WTC11 (cell line): Measurements from ENCODE around the gene PAK5.

Experiments
- CREB1 ChIP-seq: sonication (generic); formaldehyde crosslinking; IDR thresholded peaks from 2 replicates; pipeline ENCODE4 v1.8.0; 2023; ENCODE audit warnings: mild to moderate bottlenecking, missing genetic modification reagents
- ESRRA ChIP-seq: sonication (generic); formaldehyde crosslinking; IDR thresholded peaks from 2 replicates; pipeline ENCODE4 v1.8.1; 2022; ENCODE audit warnings: mild to moderate bottlenecking, missing genetic modification reagents, borderline replicate concordance
- JUN ChIP-seq: sonication (generic); formaldehyde crosslinking; IDR thresholded peaks from 2 replicates; pipeline ENCODE4 v1.8.0; 2023; ENCODE audit warnings: mild to moderate bottlenecking, missing genetic modification reagents
- KAT7 ChIP-seq: sonication (generic); formaldehyde crosslinking; IDR thresholded peaks from 2 replicates; pipeline ENCODE4 v1.8.1; 2023; ENCODE audit warnings: missing genetic modification reagents, mild to moderate bottlenecking, borderline replicate concordance
- SOX15 ChIP-seq: fragments of 250-450 bp; sonication (Bioruptor Pico); IDR thresholded peaks from 2 replicates; pipeline ENCODE4 v1.9.0; 2021; ENCODE audit warnings: mild to moderate bottlenecking
- TF ChIP-seq, protein P1 (sequence below): fragments of 200-600 bp; IDR thresholded peaks from 2 replicates; pipeline ENCODE4 v1.8.0; 2022; ENCODE audit warnings: antibody characterized with exemption

DNA sequence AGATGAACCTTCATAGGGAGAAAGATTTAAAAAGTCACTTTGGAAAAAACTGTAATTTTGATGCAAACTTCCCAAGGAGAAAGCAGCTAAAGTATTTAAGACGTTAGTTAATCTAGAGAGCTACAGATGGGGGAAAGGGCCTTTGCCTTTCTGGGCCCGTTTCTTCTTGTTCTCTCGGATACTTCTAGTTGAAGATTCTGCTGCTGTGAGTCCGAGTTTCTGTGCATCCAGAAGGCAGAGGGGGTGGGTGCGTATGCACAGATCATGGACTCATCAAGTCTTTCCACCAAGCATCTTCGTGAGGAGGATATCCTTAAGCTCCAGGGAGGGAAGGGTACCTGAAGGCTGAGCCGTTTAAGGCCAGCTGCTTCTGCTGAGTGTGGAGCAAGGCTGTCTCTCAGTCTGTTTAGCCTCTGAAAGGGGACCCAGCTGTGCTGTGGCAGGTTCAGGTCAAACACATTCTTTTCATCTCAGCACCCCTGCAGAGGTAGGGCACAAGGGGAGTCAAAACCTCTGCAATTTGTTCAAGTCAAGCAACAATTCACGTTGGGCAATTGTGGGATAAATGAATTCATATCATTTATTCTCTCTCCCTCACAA, 320.2 kb downstream of the PAK5 start:
- TF ChIP-seq, protein P1, sequence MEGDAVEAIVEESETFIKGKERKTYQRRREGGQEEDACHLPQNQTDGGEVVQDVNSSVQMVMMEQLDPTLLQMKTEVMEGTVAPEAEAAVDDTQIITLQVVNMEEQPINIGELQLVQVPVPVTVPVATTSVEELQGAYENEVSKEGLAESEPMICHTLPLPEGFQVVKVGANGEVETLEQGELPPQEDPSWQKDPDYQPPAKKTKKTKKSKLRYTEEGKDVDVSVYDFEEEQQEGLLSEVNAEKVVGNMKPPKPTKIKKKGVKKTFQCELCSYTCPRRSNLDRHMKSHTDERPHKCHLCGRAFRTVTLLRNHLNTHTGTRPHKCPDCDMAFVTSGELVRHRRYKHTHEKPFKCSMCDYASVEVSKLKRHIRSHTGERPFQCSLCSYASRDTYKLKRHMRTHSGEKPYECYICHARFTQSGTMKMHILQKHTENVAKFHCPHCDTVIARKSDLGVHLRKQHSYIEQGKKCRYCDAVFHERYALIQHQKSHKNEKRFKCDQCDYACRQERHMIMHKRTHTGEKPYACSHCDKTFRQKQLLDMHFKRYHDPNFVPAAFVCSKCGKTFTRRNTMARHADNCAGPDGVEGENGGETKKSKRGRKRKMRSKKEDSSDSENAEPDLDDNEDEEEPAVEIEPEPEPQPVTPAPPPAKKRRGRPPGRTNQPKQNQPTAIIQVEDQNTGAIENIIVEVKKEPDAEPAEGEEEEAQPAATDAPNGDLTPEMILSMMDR, result no peak
- TF ChIP-seq ESRRA (CRISPR knock-in tag), result no peak
- TF ChIP-seq SOX15 (CRISPR knock-in tag), result no peak
- no peak for TF ChIP-seq JUN (CRISPR knock-in tag)
- TF ChIP-seq CREB1 (CRISPR knock-in tag), result no peak
- no peak for TF ChIP-seq KAT7 (CRISPR knock-in tag)
